Measurements from ENCODE around the gene LDB3.

Gene LDB3

DNA sequence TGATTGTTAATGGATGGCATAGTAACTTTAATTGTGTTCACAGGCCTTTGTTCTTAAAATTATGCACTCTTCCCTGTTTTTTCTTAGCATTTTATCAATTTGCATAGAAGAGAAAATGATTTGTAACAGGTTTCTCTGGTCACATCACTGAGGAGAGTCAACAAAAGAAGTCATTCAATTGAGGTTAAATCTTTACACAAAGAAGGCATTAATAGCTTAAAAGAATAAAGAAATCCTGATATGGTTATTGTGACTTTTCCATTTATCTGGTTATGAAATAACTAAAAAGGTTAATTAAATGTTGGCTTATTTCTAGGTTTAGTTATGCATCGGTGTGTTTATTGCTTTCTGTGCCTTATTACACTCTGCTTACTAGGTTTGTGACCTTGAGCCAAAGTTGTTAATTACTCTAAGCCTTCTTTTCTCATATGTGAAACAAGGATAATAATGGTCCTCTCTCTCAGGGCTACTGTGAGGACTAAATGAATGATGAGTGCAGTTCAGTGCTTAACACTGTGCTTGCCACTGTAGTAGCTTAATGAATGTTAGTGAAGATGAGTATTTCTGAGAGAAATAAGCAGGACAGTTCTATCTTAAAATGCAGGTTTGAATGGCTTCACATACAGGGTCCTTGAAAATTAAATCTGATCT, 100.2 kb downstream of the LDB3 start:
- Histone ChIP-seq H3K36me3 (ENCODE audit: control insufficient read depth, low read length) (no peaks in the 10 kb centered on the region), H3K27me3 (ENCODE audit: control insufficient read depth, low read length) (peaks cover 8% of the 10 kb centered on the region; the same call in 1 of the 2 replicates), H3K27ac (ENCODE audit: low read depth, low read length) (no peak overlapping the region), H3K4me3 (ENCODE audit: low read length) (no peak overlapping the region), H3K79me2 (ENCODE audit: control insufficient read depth, low read length) (no peaks in the 10 kb centered on the region), H3F3A (ENCODE audit: control insufficient read depth, insufficient read depth) (no peaks in the 10 kb centered on the region), H3K4me1 (ENCODE audit: control insufficient read depth, low read length) (no peaks in the 10 kb centered on the region), H3K9me3 (ENCODE audit: control insufficient read depth, insufficient read depth, low read length) (no peaks in the 10 kb centered on the region), H4K20me1 (ENCODE audit: control insufficient read depth, insufficient read depth, low read depth, low read length) (0 out of 2 replicates have a peak, but pooled peaks cover 3% of the 10 kb centered on the region), H3K4me2 (ENCODE audit: low read length) (no peak overlapping the region), H3K9me2 (replicated peaks; ENCODE audit: control insufficient read depth, low read length) (no peaks in the 10 kb centered on the region)
- TF ChIP-seq EZH2phosphoT487 (IDR thresholded peaks at IDR 0.05; ENCODE audit: borderline replicate concordance, low read length), result no peak

GRCh38 chr10:86769991-86770390, 101.7 kb downstream of the LDB3 start:
- H3K27me3 ChIP-seq (ENCODE audit: control insufficient read depth, low read length), result peaks cover 8% of the 10 kb centered on the region; the same call in 1 of the 2 replicates
- H3K4me3 ChIP-seq (ENCODE audit: low read length), result no peak overlapping the region
- no peaks in the 10 kb centered on the region for H3K9me3 ChIP-seq (ENCODE audit: control insufficient read depth, insufficient read depth, low read length)
- H3K79me2 ChIP-seq (ENCODE audit: control insufficient read depth, low read length), result no peaks in the 10 kb centered on the region
- H3K4me1 ChIP-seq (ENCODE audit: control insufficient read depth, low read length), result no peaks in the 10 kb centered on the region
- H4K20me1 ChIP-seq (ENCODE audit: control insufficient read depth, insufficient read depth, low read depth, low read length), result 0 out of 2 replicates have a peak, but pooled peaks cover 3% of the 10 kb centered on the region
- no peaks in the 10 kb centered on the region for H3K36me3 ChIP-seq (ENCODE audit: control insufficient read depth, low read length)
- H3K4me2 ChIP-seq (ENCODE audit: low read length), result no peak overlapping the region
- no peaks in the 10 kb centered on the region for H3K9me2 ChIP-seq (replicated peaks; ENCODE audit: control insufficient read depth, low read length)
- H3K27ac ChIP-seq (ENCODE audit: low read depth, low read length), result no peak overlapping the region
- TF ChIP-seq EZH2phosphoT487 (IDR thresholded peaks at IDR 0.05; ENCODE audit: borderline replicate concordance, low read length), result no peak
- no peak for TF ChIP-seq CTCF (IDR thresholded peaks at IDR 0.05; ENCODE audit: low read depth, low read length, poor library complexity, severe bottlenecking)
- H3F3A ChIP-seq (ENCODE audit: control insufficient read depth, insufficient read depth), result no peaks in the 10 kb centered on the region

- Histone ChIP-seq H3K79me2 (ENCODE audit: control insufficient read depth, low read length) (no peaks in the 10 kb centered on the region), H3K36me3 (ENCODE audit: control insufficient read depth, low read length) (no peaks in the 10 kb centered on the region), H3K4me1 (ENCODE audit: control insufficient read depth, low read length) (no peaks in the 10 kb centered on the region), H3K27me3 (ENCODE audit: control insufficient read depth, low read length) (peaks cover 8% of the 10 kb centered on the region; the same call in 1 of the 2 replicates), H3F3A (ENCODE audit: control insufficient read depth, insufficient read depth) (no peaks in the 10 kb centered on the region), H4K20me1 (ENCODE audit: control insufficient read depth, insufficient read depth, low read depth, low read length) (0 out of 2 replicates have a peak, but pooled peaks cover 3% of the 10 kb centered on the region), H3K4me3 (ENCODE audit: low read length) (no peak overlapping the region), H3K4me2 (ENCODE audit: low read length) (no peak overlapping the region), H3K9me3 (ENCODE audit: control insufficient read depth, insufficient read depth, low read length) (no peaks in the 10 kb centered on the region), H3K9me2 (replicated peaks; ENCODE audit: control insufficient read depth, low read length) (no peaks in the 10 kb centered on the region), H3K27ac (ENCODE audit: low read depth, low read length) (no peak overlapping the region)
- TF ChIP-seq CTCF (IDR thresholded peaks at IDR 0.05; ENCODE audit: low read depth, low read length, poor library complexity, severe bottlenecking) (no peak), EZH2phosphoT487 (IDR thresholded peaks at IDR 0.05; ENCODE audit: borderline replicate concordance, low read length) (no peak)
Measured at GRCh38 chr10:86770412-86770960, 102.2 kb downstream of the LDB3 start.

DNA sequence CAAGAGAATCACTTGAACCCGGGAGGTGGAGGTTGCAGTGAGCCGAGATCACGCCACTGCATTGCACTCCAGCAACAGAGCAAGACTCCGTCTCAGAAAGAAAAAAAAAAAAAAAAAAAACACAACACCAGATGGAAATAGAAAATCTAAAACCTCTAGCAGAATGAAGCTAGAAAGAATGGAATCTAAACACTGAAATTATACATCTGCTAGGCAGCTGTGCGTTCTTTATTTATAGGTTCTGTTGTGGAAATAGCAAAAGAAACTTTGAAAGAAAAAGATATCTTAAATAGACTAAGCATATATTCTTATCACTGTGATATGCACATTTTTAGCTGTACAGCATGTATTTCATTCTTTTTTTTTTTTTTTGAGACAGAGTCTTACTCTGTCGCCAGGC, 105.2 kb downstream of the LDB3 start:
- no peak for TF ChIP-seq EZH2phosphoT487 (IDR thresholded peaks at IDR 0.05; ENCODE audit: borderline replicate concordance, low read length)
- TF ChIP-seq CTCF (IDR thresholded peaks at IDR 0.05; ENCODE audit: low read depth, low read length, poor library complexity, severe bottlenecking), result no peak
- no peaks in the 10 kb centered on the region for H3K79me2 ChIP-seq (ENCODE audit: control insufficient read depth, low read length)
- no peaks in the 10 kb centered on the region for H3K4me1 ChIP-seq (ENCODE audit: control insufficient read depth, low read length)
- H3K27ac ChIP-seq (ENCODE audit: low read depth, low read length), result no peak overlapping the region
- peaks cover 6% of the 10 kb centered on the region; the same call in 1 of the 2 replicates for H3K27me3 ChIP-seq (ENCODE audit: control insufficient read depth, low read length)
- no peaks in the 10 kb centered on the region for H3K36me3 ChIP-seq (ENCODE audit: control insufficient read depth, low read length)
- 0 out of 2 replicates have a peak, but pooled peaks cover 3% of the 10 kb centered on the region for H4K20me1 ChIP-seq (ENCODE audit: control insufficient read depth, insufficient read depth, low read depth, low read length)
- H3K9me2 ChIP-seq (replicated peaks; ENCODE audit: control insufficient read depth, low read length), result no peaks in the 10 kb centered on the region
- H3K9me3 ChIP-seq (ENCODE audit: control insufficient read depth, insufficient read depth, low read length), result no peaks in the 10 kb centered on the region
- no peak overlapping the region for H3K4me2 ChIP-seq (ENCODE audit: low read length)
- H3K4me3 ChIP-seq (ENCODE audit: low read length), result no peak overlapping the region
- H3F3A ChIP-seq (ENCODE audit: control insufficient read depth, insufficient read depth), result no peaks in the 10 kb centered on the region

All from DOHH2 (cell line).